Lower leg skin (tissue), 3 donors: ENCODE measurements around the gene METAP1D.

ENCODE experiments used
- POLR2A ChIP-seq, 2 donors: fragments of 450-650 bp; IDR thresholded peaks; one replicate each; pipeline ENCODE4 v1.6.1; 2016 to 2017; ENCODE audit warnings: antibody characterized with exemption in 2 of 2, mild to moderate bottlenecking in 1 of 2, moderate library complexity in 1 of 2
- TF ChIP-seq, protein P1 (sequence below), 3 donors: fragments of 450-650 bp; IDR thresholded peaks; one replicate each; pipeline ENCODE4 v1.5.1; 2016; ENCODE audit warnings: antibody characterized with exemption in 3 of 3, mild to moderate bottlenecking in 3 of 3, moderate library complexity in 2 of 3

DNA sequence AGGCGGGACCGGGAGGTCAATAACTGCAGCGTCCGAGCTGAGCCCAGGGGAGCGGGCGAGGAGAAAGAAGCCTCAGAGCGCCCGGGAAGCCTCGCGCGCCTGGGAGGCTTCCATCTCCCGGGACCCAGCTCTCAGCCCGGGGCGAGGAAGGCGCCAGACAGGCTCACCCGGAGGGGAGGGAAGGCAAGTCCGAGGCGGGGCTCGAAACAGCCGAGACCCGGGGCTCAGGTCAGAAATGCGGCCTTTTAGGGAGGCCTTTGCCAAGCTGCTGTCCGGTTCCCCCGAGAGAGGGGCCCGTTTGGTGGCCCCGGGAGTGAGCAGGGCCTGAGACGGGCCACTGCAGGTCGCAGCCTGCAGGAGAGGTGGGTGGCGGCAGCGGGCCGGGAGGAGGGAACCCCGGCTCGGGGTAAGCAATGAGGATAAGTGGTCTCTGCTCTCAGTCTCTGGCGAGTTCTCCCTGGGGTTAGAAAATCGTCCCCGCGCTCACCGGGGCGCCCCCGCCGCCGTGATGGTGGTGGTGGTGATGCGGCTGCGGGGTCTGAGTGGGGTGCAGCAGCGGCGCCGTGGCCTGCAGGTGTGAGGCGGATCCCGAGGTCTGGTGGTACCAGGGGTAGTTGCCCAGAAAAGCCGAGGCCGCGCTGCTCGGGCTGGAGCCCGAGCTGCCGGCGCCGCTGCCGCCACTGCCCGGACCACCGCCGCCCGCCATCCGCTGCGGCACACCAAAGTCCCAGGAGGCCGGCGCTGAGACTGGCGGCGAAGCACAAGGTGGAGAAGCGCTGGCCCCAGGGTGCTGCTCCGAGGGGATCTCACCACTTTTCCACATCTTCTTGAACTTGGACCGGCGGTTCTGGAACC is 100.6 kb downstream of the METAP1D start:
- TF ChIP-seq, protein P1, sequence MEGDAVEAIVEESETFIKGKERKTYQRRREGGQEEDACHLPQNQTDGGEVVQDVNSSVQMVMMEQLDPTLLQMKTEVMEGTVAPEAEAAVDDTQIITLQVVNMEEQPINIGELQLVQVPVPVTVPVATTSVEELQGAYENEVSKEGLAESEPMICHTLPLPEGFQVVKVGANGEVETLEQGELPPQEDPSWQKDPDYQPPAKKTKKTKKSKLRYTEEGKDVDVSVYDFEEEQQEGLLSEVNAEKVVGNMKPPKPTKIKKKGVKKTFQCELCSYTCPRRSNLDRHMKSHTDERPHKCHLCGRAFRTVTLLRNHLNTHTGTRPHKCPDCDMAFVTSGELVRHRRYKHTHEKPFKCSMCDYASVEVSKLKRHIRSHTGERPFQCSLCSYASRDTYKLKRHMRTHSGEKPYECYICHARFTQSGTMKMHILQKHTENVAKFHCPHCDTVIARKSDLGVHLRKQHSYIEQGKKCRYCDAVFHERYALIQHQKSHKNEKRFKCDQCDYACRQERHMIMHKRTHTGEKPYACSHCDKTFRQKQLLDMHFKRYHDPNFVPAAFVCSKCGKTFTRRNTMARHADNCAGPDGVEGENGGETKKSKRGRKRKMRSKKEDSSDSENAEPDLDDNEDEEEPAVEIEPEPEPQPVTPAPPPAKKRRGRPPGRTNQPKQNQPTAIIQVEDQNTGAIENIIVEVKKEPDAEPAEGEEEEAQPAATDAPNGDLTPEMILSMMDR (IDR thresholded peaks at IDR 0.05): no peak
- TF ChIP-seq POLR2A (IDR thresholded peaks at IDR 0.05): no peak
